Measurements from ENCODE around the gene CKLF.

GRCh38 chr16:66507731-66508239 is 44.6 kb upstream of the CKLF start:
- TF ChIP-seq CTCF (IDR thresholded peaks at IDR 0.05; ENCODE audit: low read length) (no peak), EZH2 (IDR thresholded peaks at IDR 0.05; ENCODE audit: borderline replicate concordance, low read length) (no peak)
